ENCODE measurements around the gene TMEM59. TPM values are rescaled to one million over a fixed set of nuclear protein-coding genes. Genes with fewer than 3 reads are reported as not detected.

Gene TMEM59
- total RNA-seq (2021) (73.5 and 82.1 TPM in 2 replicates), Bru-seq, nascent RNA (percentile 65 among the genes with signal in this experiment), BruChase-seq, experiment 1, labeled RNA remaining after a 2-hour chase (percentile 66 among the genes with signal in this experiment), BruChase-seq, experiment 2, labeled RNA remaining after a 6-hour chase (percentile 70 among the genes with signal in this experiment)
- long read RNA-seq, full-length matches to known transcripts: 93 of 148 reads
- long read RNA-seq, partial matches to known transcripts: 2 of 148 reads
- long read RNA-seq, other reads (novel, unspliced or antisense): 53 of 148 reads

- Histone ChIP-seq H3K36me3 (ENCODE audit: insufficient read depth, low read length, poor library complexity, severe bottlenecking) (no peaks in the 10 kb centered on the region), H3K4me1 (ENCODE audit: insufficient read depth, low read length, poor library complexity, severe bottlenecking) (peaks cover 9% of the 10 kb centered on the region), H3K9me3 (ENCODE audit: low read depth, low read length, poor library complexity, severe bottlenecking) (no peaks in the 10 kb centered on the region), H3K4me3 (ENCODE audit: low read depth, low read length, poor library complexity, severe bottlenecking) (peak within 1 kb of the TSS; percentile 83), H3K27ac (ENCODE audit: low read depth, low read length, poor library complexity, severe bottlenecking) (peak within 1 kb of the TSS; percentile 80), H3K27me3 (replicated peaks; ENCODE audit: insufficient read depth, low read depth, low read length, poor library complexity) (no peaks in the 10 kb centered on the region)
- CTCF ChIA-PET: interaction anchor here (0.6 kb wide), 1 partner anchor 511 kb away, joined by 4 read pairs; no protein-coding TSS in a partner anchor
- intact Hi-C loops (cut with micrococcal nuclease; ENCODE audit: unreplicated experiment): no loop called here
- TF ChIP-seq EZH2 (IDR thresholded peaks at IDR 0.05; ENCODE audit: borderline replicate concordance, low read depth, low read length, poor library complexity, severe bottlenecking) (no peak), CTCF (conservative IDR thresholded peaks at IDR 0.05; ENCODE audit: low read depth, low read length) (no peak)
- TSS peak; percentile 66 for BruUV-seq (replicated peaks)
- POLR2A ChIA-PET (ENCODE audit: low non-redundant PET): interaction anchor here (0.7 kb wide), 1 partner anchor 749 kb away, joined by 3 read pairs; no protein-coding TSS in a partner anchor
- peak; percentile 98 for DNase-seq (ENCODE audit: low spot score)
Observed at GRCh38 chr1:54052934-54053744, at the start of gene TMEM59, which contains the start of gene TCEANC2. TSS of gene TMEM59 (minus strand) at chr1:54053204. CDS start at chr1:54053188, 16 bp downstream. TSS of gene TCEANC2 (plus strand) at chr1:54053608. CDS start at chr1:54054423, 815 bp downstream.

- CTCF ChIA-PET: no interaction called here
Observed at GRCh38 chr1:54100500-54100899, 47.5 kb upstream of the TMEM59 start.

More at GRCh38 chr1:54100500-54100899, 47.5 kb upstream of the TMEM59 start:
- no TSS peak for BruUV-seq (replicated peaks)
- no peaks in the 10 kb centered on the region for H3K9me3 ChIP-seq (ENCODE audit: low read depth, low read length, poor library complexity, severe bottlenecking)
- H3K27me3 ChIP-seq (replicated peaks; ENCODE audit: insufficient read depth, low read depth, low read length, poor library complexity): no peaks in the 10 kb centered on the region
- no peak overlapping the region for H3K27ac ChIP-seq (ENCODE audit: low read depth, low read length, poor library complexity, severe bottlenecking)
- POLR2A ChIA-PET (ENCODE audit: low non-redundant PET): no interaction called here
- H3K4me3 ChIP-seq (ENCODE audit: low read depth, low read length, poor library complexity, severe bottlenecking): no peak overlapping the region
- H3K36me3 ChIP-seq (ENCODE audit: insufficient read depth, low read length, poor library complexity, severe bottlenecking): no peaks in the 10 kb centered on the region
- peaks cover 21% of the 10 kb centered on the region for H3K4me1 ChIP-seq (ENCODE audit: insufficient read depth, low read length, poor library complexity, severe bottlenecking)
- TF ChIP-seq CTCF (conservative IDR thresholded peaks at IDR 0.05; ENCODE audit: low read depth, low read length) (no peak), EZH2 (IDR thresholded peaks at IDR 0.05; ENCODE audit: borderline replicate concordance, low read depth, low read length, poor library complexity, severe bottlenecking) (no peak)
- no peak for DNase-seq (ENCODE audit: low spot score)
- intact Hi-C loops (cut with micrococcal nuclease; ENCODE audit: unreplicated experiment): no loop called here

All from A673 (cell line).